SK-N-SH treated with all-trans-retinoic acid at 6 μM for 48 hours (cell line): ENCODE data around the gene SIGLECL1.

Experiments
- ARNTL ChIP-seq: fragments of 450-650 bp; formaldehyde crosslinking; IDR thresholded peaks from 2 replicates; pipeline ENCODE4 v1.5.0; 2020; ENCODE audit warnings: low read depth, mild to moderate bottlenecking, moderate library complexity, borderline replicate concordance
- ESRRG ChIP-seq: fragments of 250-450 bp; sonication (Bioruptor Pico); IDR thresholded peaks from 2 replicates; pipeline ENCODE4 v1.6.1; 2021; ENCODE audit warnings: mild to moderate bottlenecking
- GLIS3 ChIP-seq: fragments of 250-450 bp; sonication (Bioruptor Pico); IDR thresholded peaks from 2 replicates; pipeline ENCODE4 v1.5.0; 2020; ENCODE audit warnings: mild to moderate bottlenecking, moderate library complexity
- ISL1 ChIP-seq: fragments of 250-450 bp; sonication (Bioruptor Pico); IDR thresholded peaks from 2 replicates; pipeline ENCODE4 v2.1.2; 2022; ENCODE audit warnings: mild to moderate bottlenecking, moderate library complexity
- PPARA ChIP-seq: fragments of 250-450 bp; sonication (Bioruptor Pico); IDR thresholded peaks from 2 replicates; pipeline ENCODE4 v1.5.0; 2020; ENCODE audit warnings: mild to moderate bottlenecking, borderline replicate concordance
- ZFP3 ChIP-seq: fragments of 250-450 bp; sonication (Bioruptor Pico); IDR thresholded peaks from 2 replicates; pipeline ENCODE4 v1.5.0; 2020; ENCODE audit warnings: mild to moderate bottlenecking, moderate library complexity
- ZFP30 ChIP-seq: fragments of 450-650 bp; formaldehyde crosslinking; IDR thresholded peaks from 2 replicates; pipeline ENCODE4 v1.5.0; 2022; ENCODE audit warnings: mild to moderate bottlenecking, moderate library complexity
- ZNF8 ChIP-seq: fragments of 450-650 bp; formaldehyde crosslinking; IDR thresholded peaks from 2 replicates; pipeline ENCODE4 v1.5.0; 2020; ENCODE audit warnings: mild to moderate bottlenecking, moderate library complexity
- TF ChIP-seq, protein P1 (sequence below): fragments of 250-450 bp; sonication (Bioruptor Pico); IDR thresholded peaks from 2 replicates; pipeline ENCODE4 v1.8.0; 2020; ENCODE audit warnings: mild to moderate bottlenecking, moderate library complexity, borderline replicate concordance

- TF ChIP-seq ZNF8 (CRISPR knock-in tag) (no peak), ISL1 (CRISPR knock-in tag) (no peak), GLIS3 (CRISPR knock-in tag) (no peak), ARNTL (CRISPR knock-in tag) (no peak), ZFP30 (CRISPR knock-in tag) (no peak), ZFP3 (CRISPR knock-in tag) (no peak), PPARA (CRISPR knock-in tag) (no peak), ESRRG (CRISPR knock-in tag) (no peak)
- TF ChIP-seq, protein P1, sequence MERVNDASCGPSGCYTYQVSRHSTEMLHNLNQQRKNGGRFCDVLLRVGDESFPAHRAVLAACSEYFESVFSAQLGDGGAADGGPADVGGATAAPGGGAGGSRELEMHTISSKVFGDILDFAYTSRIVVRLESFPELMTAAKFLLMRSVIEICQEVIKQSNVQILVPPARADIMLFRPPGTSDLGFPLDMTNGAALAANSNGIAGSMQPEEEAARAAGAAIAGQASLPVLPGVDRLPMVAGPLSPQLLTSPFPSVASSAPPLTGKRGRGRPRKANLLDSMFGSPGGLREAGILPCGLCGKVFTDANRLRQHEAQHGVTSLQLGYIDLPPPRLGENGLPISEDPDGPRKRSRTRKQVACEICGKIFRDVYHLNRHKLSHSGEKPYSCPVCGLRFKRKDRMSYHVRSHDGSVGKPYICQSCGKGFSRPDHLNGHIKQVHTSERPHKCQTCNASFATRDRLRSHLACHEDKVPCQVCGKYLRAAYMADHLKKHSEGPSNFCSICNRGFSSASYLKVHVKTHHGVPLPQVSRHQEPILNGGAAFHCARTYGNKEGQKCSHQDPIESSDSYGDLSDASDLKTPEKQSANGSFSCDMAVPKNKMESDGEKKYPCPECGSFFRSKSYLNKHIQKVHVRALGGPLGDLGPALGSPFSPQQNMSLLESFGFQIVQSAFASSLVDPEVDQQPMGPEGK (CRISPR knock-in tag), result no peak
Measured at GRCh38 chr19:51220996-51221395, 29.9 kb upstream of the SIGLECL1 start.
